Tibial nerve (tissue), 4 donors: ENCODE data around the gene MAGI1.

ENCODE experiments used
- EP300 ChIP-seq, 2 donors: sonication (generic); formaldehyde crosslinking; IDR thresholded peaks; one replicate each; pipeline ENCODE4 v1.6.1; 2017; ENCODE audit warnings: antibody characterized with exemption in 2 of 2, mild to moderate bottlenecking in 1 of 2
- TF ChIP-seq, protein P1 (sequence below), 5 experiments: fragments of 200-600 bp in 3 of 5; fragments of 450-650 bp in 2 of 5; sonication (generic) in 3 of 5; IDR thresholded peaks; one replicate each; pipeline ENCODE4 v1.5.1; 2016 to 2019; ENCODE audit warnings: antibody characterized with exemption in 5 of 5, mild to moderate bottlenecking in 3 of 5, moderate library complexity in 2 of 5

- TF ChIP-seq, protein P1, sequence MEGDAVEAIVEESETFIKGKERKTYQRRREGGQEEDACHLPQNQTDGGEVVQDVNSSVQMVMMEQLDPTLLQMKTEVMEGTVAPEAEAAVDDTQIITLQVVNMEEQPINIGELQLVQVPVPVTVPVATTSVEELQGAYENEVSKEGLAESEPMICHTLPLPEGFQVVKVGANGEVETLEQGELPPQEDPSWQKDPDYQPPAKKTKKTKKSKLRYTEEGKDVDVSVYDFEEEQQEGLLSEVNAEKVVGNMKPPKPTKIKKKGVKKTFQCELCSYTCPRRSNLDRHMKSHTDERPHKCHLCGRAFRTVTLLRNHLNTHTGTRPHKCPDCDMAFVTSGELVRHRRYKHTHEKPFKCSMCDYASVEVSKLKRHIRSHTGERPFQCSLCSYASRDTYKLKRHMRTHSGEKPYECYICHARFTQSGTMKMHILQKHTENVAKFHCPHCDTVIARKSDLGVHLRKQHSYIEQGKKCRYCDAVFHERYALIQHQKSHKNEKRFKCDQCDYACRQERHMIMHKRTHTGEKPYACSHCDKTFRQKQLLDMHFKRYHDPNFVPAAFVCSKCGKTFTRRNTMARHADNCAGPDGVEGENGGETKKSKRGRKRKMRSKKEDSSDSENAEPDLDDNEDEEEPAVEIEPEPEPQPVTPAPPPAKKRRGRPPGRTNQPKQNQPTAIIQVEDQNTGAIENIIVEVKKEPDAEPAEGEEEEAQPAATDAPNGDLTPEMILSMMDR (IDR thresholded peaks at IDR 0.05), result no peak
- no peak for TF ChIP-seq EP300 (IDR thresholded peaks at IDR 0.05)
Observed at GRCh38 chr3:66010348-66010738, 28.4 kb downstream of the MAGI1 start.
